ENCODE measurements around the gene INTS6. TPM values are rescaled to one million over a fixed set of nuclear protein-coding genes. Genes with fewer than 3 reads are reported as not detected.

INTS6 gene
- 10 to 100 TPM; 30.9 to 40.1 (median 33.2) TPM for polyA plus RNA-seq (ENCODE audit: insufficient read length in 3 of 3)
- long read RNA-seq, donor 1, full-length matches to known transcripts = 2 of 2 reads
- long read RNA-seq, donor 1, partial matches to known transcripts = 0 of 2 reads
- long read RNA-seq, donor 1, other reads (novel, unspliced or antisense) = 0 of 2 reads
- long read RNA-seq, donor 2, full-length matches to known transcripts = 2 of 2 reads
- long read RNA-seq, donor 2, partial matches to known transcripts = 0 of 2 reads
- long read RNA-seq, donor 2, other reads (novel, unspliced or antisense) = 0 of 2 reads
- long read RNA-seq, donor 3, full-length matches to known transcripts = 4 of 4 reads
- long read RNA-seq, donor 3, partial matches to known transcripts = 0 of 4 reads
- long read RNA-seq, donor 3, other reads (novel, unspliced or antisense) = 0 of 4 reads
- long read RNA-seq, donor 4, full-length matches to known transcripts = 4 of 4 reads
- long read RNA-seq, donor 4, partial matches to known transcripts = 0 of 4 reads
- long read RNA-seq, donor 4, other reads (novel, unspliced or antisense) = 0 of 4 reads
- long read RNA-seq, donor 5 = 0 reads
- long read RNA-seq, donor 6, full-length matches to known transcripts = 1 of 1 reads
- long read RNA-seq, donor 6, partial matches to known transcripts = 0 of 1 reads
- long read RNA-seq, donor 6, other reads (novel, unspliced or antisense) = 0 of 1 reads
- long read RNA-seq, donor 7, full-length matches to known transcripts = 7 of 7 reads
- long read RNA-seq, donor 7, partial matches to known transcripts = 0 of 7 reads
- long read RNA-seq, donor 7, other reads (novel, unspliced or antisense) = 0 of 7 reads
- long read RNA-seq, donor 8 = 0 reads
- long read RNA-seq, donor 9, full-length matches to known transcripts = 4 of 4 reads
- long read RNA-seq, donor 9, partial matches to known transcripts = 0 of 4 reads
- long read RNA-seq, donor 9, other reads (novel, unspliced or antisense) = 0 of 4 reads
- long read RNA-seq, donor 10, full-length matches to known transcripts = 2 of 2 reads
- long read RNA-seq, donor 10, partial matches to known transcripts = 0 of 2 reads
- long read RNA-seq, donor 10, other reads (novel, unspliced or antisense) = 0 of 2 reads
- long read RNA-seq, donor 11 = 0 reads
- long read RNA-seq, donor 12, full-length matches to known transcripts = 1 of 1 reads
- long read RNA-seq, donor 12, partial matches to known transcripts = 0 of 1 reads
- long read RNA-seq, donor 12, other reads (novel, unspliced or antisense) = 0 of 1 reads
- long read RNA-seq, donor 13 = 0 reads
- long read RNA-seq, donor 14, full-length matches to known transcripts = 5 of 5 reads
- long read RNA-seq, donor 14, partial matches to known transcripts = 0 of 5 reads
- long read RNA-seq, donor 14, other reads (novel, unspliced or antisense) = 0 of 5 reads
- long read RNA-seq, donor 15 = 0 reads
- long read RNA-seq, donor 16, full-length matches to known transcripts = 13 of 13 reads
- long read RNA-seq, donor 16, partial matches to known transcripts = 0 of 13 reads
- long read RNA-seq, donor 16, other reads (novel, unspliced or antisense) = 0 of 13 reads

- peak; percentile 93 to 99 (median 98) for DNase-seq (ENCODE audit: extremely low read depth in 1 of 11, low read depth in 9 of 11, low spot score in 4 of 11)
Measured at GRCh38 chr13:51452361-51453206, at the start of gene INTS6. INTS6 (minus strand) TSS chr13:51453036; CDS start chr13:51452525, 511 bp downstream.

GRCh38 chr13:51502153-51502651 lies 49.4 kb upstream of the INTS6 start:
- DNase-seq (ENCODE audit: extremely low read depth in 1 of 11, low read depth in 9 of 11, low spot score in 4 of 11) = no peak

- no peak for DNase-seq (ENCODE audit: extremely low read depth in 1 of 11, low read depth in 9 of 11, low spot score in 4 of 11)
Measured at GRCh38 chr13:51501592-51502152, 48.8 kb upstream of the INTS6 start.

- DNase-seq (ENCODE audit: extremely low read depth in 1 of 11, low read depth in 9 of 11, low spot score in 4 of 11) = no peak
Measured at GRCh38 chr13:51501096-51501495, 48.3 kb upstream of the INTS6 start.

- DNase-seq (ENCODE audit: extremely low read depth in 1 of 11, low read depth in 9 of 11, low spot score in 4 of 11) = no peak
Measured at GRCh38 chr13:51500687-51501086, 47.9 kb upstream of the INTS6 start.

GRCh38 chr13:51499841-51500240 lies 47.0 kb upstream of the INTS6 start:
- DNase-seq (ENCODE audit: extremely low read depth in 1 of 11, low read depth in 9 of 11, low spot score in 4 of 11) = no peak

GRCh38 chr13:51495316-51495715 lies 42.5 kb upstream of the INTS6 start:
- DNase-seq (ENCODE audit: extremely low read depth in 1 of 11, low read depth in 9 of 11, low spot score in 4 of 11) = no peak

- no peak for DNase-seq (ENCODE audit: extremely low read depth in 1 of 11, low read depth in 9 of 11, low spot score in 4 of 11)
Measured at GRCh38 chr13:51494156-51494555, 41.3 kb upstream of the INTS6 start.

GRCh38 chr13:51488212-51488611 lies 35.4 kb upstream of the INTS6 start:
- no peak for DNase-seq (ENCODE audit: extremely low read depth in 1 of 11, low read depth in 9 of 11, low spot score in 4 of 11)

GRCh38 chr13:51481656-51482055 lies 28.8 kb upstream of the INTS6 start:
- no peak for DNase-seq (ENCODE audit: extremely low read depth in 1 of 11, low read depth in 9 of 11, low spot score in 4 of 11)

- no peak for DNase-seq (ENCODE audit: extremely low read depth in 1 of 11, low read depth in 9 of 11, low spot score in 4 of 11)
Measured at GRCh38 chr13:51479199-51479523, 26.3 kb upstream of the INTS6 start.

GRCh38 chr13:51478418-51479198 lies 25.8 kb upstream of the INTS6 start:
- DNase-seq (ENCODE audit: extremely low read depth in 1 of 11, low read depth in 9 of 11, low spot score in 4 of 11) = no peak

- no peak for DNase-seq (ENCODE audit: extremely low read depth in 1 of 11, low read depth in 9 of 11, low spot score in 4 of 11)
Measured at GRCh38 chr13:51477653-51478324, 25.0 kb upstream of the INTS6 start.

GRCh38 chr13:51477149-51477548 lies 24.3 kb upstream of the INTS6 start:
- no peak for DNase-seq (ENCODE audit: extremely low read depth in 1 of 11, low read depth in 9 of 11, low spot score in 4 of 11)

GRCh38 chr13:51475727-51476501 lies 23.1 kb upstream of the INTS6 start:
- no peak for DNase-seq (ENCODE audit: extremely low read depth in 1 of 11, low read depth in 9 of 11, low spot score in 4 of 11)
